CD4-positive, alpha-beta memory T cell (primary cell): ENCODE data around the gene RHBDL1. TPM values are rescaled to one million over a fixed set of nuclear protein-coding genes. Genes with fewer than 3 reads are reported as not detected.
A peak's percentile ranks its signal among the peaks of the same experiment; 100 is the strongest.

Experiments used
- CTCF ChIA-PET: fragments of 350-600 bp; sonication (Branson Sonifier 250); formaldehyde crosslinking; loops from one replicate; lab custom pipeline; 2021; ENCODE audit warnings: inconsistent platforms; ENCODE audit not compliant: partially characterized antibody; lab: Charles Lee
- POLR2A ChIA-PET: fragments of 350-600 bp; sonication (Branson Sonifier 250); formaldehyde crosslinking; loops from one replicate; lab custom pipeline; 2021; ENCODE audit not compliant: partially characterized antibody; lab: Charles Lee
- DNase-seq, 5 donors: peaks; one replicate each; pipeline versions ENCODE4 v3.0.0 to v3.0.0-alpha.2; 2020 to 2022; ENCODE audit warnings: mixed read lengths in 1 of 5
- H3K27ac ChIP-seq: one replicate; pipeline ENCODE4 v1.7.0; 2013; ENCODE audit warnings: low read depth, low read length
- H3K27me3 ChIP-seq: 2 replicates; pipeline ENCODE4 v1.7.0; 2013; ENCODE audit warnings: mild to moderate bottlenecking, low read length, moderate library complexity; ENCODE audit not compliant: insufficient read depth
- H3K36me3 ChIP-seq: 2 replicates; pipeline ENCODE4 v1.7.0; 2013; ENCODE audit warnings: mild to moderate bottlenecking, low read length, moderate library complexity; ENCODE audit not compliant: insufficient read depth
- H3K4me1 ChIP-seq: 2 replicates; pipeline ENCODE4 v1.7.0; 2013; ENCODE audit warnings: mild to moderate bottlenecking, low read length, moderate library complexity; ENCODE audit not compliant: insufficient read depth
- H3K4me3 ChIP-seq, 2 donors: one replicate each; pipeline ENCODE4 v1.7.0; 2013; ENCODE audit warnings: low read length in 2 of 2, mild to moderate bottlenecking in 1 of 2
- H3K9me3 ChIP-seq, 2 donors: one replicate each; pipeline ENCODE4 v1.7.0; 2013; ENCODE audit warnings: low read length in 2 of 2, control low read depth in 1 of 2; ENCODE audit not compliant: control insufficient read depth in 1 of 2
- H3K27ac Mint-ChIP-seq, 7 donors: one replicate each; pipeline ENCODE4 v1.8.0; 2020 to 2021; ENCODE audit warnings: mixed read lengths in 7 of 7, mild to moderate bottlenecking in 6 of 7, inconsistent platforms in 3 of 7, moderate library complexity in 3 of 7
- H3K27me3 Mint-ChIP-seq, 2 donors: one replicate each; pipeline ENCODE4 v1.8.0; 2020 to 2021; ENCODE audit warnings: mixed read lengths in 2 of 2
- H3K36me3 Mint-ChIP-seq, 2 donors: one replicate each; pipeline ENCODE4 v1.8.0; 2020 to 2021; ENCODE audit warnings: mixed read lengths in 2 of 2, inconsistent platforms in 1 of 2, mild to moderate bottlenecking in 1 of 2
- H3K4me1 Mint-ChIP-seq, 4 donors: one replicate each; pipeline ENCODE4 v1.8.0; 2020 to 2021; ENCODE audit warnings: mixed read lengths in 4 of 4, mild to moderate bottlenecking in 1 of 4
- H3K4me3 Mint-ChIP-seq, 8 donors: one replicate each; pipeline ENCODE4 v1.8.0; 2020 to 2021; ENCODE audit warnings: mixed read lengths in 8 of 8, mild to moderate bottlenecking in 7 of 8, moderate library complexity in 6 of 8, inconsistent platforms in 3 of 8
- H3K9me3 Mint-ChIP-seq, 8 donors: one replicate each; pipeline ENCODE4 v1.8.0; 2020 to 2021; ENCODE audit warnings: mixed read lengths in 8 of 8, mild to moderate bottlenecking in 5 of 8, inconsistent platforms in 3 of 8, moderate library complexity in 1 of 8
- intact Hi-C: fragments of 100-400 bp; cut with micrococcal nuclease; formaldehyde crosslinking; loops from one replicate; pipeline ENCODE4 v1.15.1; 2023
- polyA plus RNA-seq, 2 donors: library from polyadenylated mRNA; unstranded; fragments of 300-500 nt; fragmentation: Illumina TruSeq; gene quantifications; one replicate each; pipeline ENCODE4 v1.2.3, GENCODE V29; 2021
- total RNA-seq, 2 experiments: library from RNA; stranded (reverse); gene quantifications; one replicate each; pipeline ENCODE4 v1.2.3, GENCODE V29; 2021

The RHBDL1 gene
- total and polyA plus RNA-seq, 4 experiments from 2014 or later: 2.1 to 2.8 (median 2.3) TPM

- peak overlapping the region in 1 of 7 donors; percentile 57 for H3K27ac Mint-ChIP-seq
- H3K27me3 ChIP-seq: no peaks in the 10 kb centered on the region
- peaks cover 5 to 28% (median 10%) of the 10 kb centered on the region in 4 donors for H3K4me1 Mint-ChIP-seq
- H3K4me1 ChIP-seq: peaks cover 29% of the 10 kb centered on the region
- H3K9me3 Mint-ChIP-seq: no peaks in the 10 kb centered on the region
- DNase-seq: no peak
- ChIA-PET POLR2A (interaction anchor here (1.2 to 5.6 kb wide), 5 partner anchors 10 to 25 kb away, joined by 6 to 89 read pairs (median 7); partner anchors contain the start of genes JMJD8, STUB1 and WDR24), CTCF (no interaction called here)
- peak overlapping the region in 3 of 8 donors; percentile 5 to 42 (median 25) for H3K4me3 Mint-ChIP-seq
- H3K36me3 Mint-ChIP-seq: peaks cover 0 to 16% of the 10 kb centered on the region in 2 donors
- H3K27me3 Mint-ChIP-seq: no peaks in the 10 kb centered on the region
- no peak overlapping the region for H3K4me3 ChIP-seq
- peaks cover 25% of the 10 kb centered on the region for H3K36me3 ChIP-seq
- intact Hi-C loops: no loop called here
- H3K9me3 ChIP-seq: no peaks in the 10 kb centered on the region
- no peak overlapping the region for H3K27ac ChIP-seq
These were observed 4.8 kb upstream of the RHBDL1 start for GRCh38 chr16:670485-671352.

DNA sequence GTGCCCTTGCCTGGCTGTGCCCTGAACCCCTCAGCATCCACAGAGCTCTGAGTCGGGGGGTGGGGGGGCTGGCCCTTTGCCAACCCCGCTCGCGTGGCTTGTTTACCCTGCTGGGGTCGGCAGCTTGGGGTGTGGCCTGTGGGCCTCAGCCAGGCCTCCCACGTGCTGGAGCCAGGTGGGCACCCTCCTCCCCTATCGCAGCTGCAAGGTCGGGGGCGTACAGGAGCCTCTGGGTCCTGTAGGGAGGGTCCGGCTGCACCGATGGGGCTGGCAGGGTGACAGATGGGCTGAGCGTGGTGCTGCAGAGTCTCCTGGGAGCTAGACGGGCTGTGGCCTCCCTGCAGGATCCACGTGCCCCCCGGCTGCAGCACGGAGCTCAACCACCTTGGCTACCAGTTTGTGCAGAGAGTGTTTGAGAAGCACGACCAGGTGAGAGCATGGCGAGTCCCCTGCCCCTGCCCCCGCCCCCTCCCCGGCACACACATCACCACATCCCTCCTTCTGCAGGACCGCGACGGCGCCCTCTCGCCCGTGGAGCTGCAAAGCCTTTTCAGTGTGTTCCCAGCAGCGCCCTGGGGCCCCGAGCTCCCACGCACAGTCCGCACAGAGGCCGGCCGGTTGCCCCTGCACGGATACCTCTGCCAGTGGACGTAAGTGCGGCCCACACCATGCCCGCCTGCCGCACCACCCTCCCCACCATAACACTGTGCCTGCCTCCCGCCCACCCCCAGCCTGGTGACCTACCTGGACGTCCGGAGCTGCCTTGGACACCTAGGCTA is 3.9 kb upstream of the RHBDL1 start:
- H3K4me3 Mint-ChIP-seq: no peak overlapping the region
- no peak for DNase-seq
- H3K9me3 Mint-ChIP-seq: no peaks in the 10 kb centered on the region
- intact Hi-C loops: no loop called here
- ChIA-PET POLR2A (interaction anchor here (1.1 to 5.3 kb wide), 6 partner anchors 9 to 24 kb away, joined by 3 to 22 read pairs (median 7); partner anchors contain the start of genes JMJD8, STUB1 and WDR24), CTCF (no interaction called here)
- H3K9me3 ChIP-seq: no peaks in the 10 kb centered on the region
- no peak overlapping the region for H3K4me3 ChIP-seq
- peaks cover 25% of the 10 kb centered on the region for H3K36me3 ChIP-seq
- no peak overlapping the region for H3K27ac ChIP-seq
- no peak overlapping the region for H3K27ac Mint-ChIP-seq
- peaks cover 29% of the 10 kb centered on the region for H3K4me1 ChIP-seq
- peaks cover 5 to 29% (median 10%) of the 10 kb centered on the region in 4 donors for H3K4me1 Mint-ChIP-seq
- peaks cover 0 to 16% of the 10 kb centered on the region in 2 donors for H3K36me3 Mint-ChIP-seq
- H3K27me3 Mint-ChIP-seq: no peaks in the 10 kb centered on the region
- H3K27me3 ChIP-seq: no peaks in the 10 kb centered on the region

GRCh38 chr16:672371-672770 is 3.1 kb upstream of the RHBDL1 start:
- ChIA-PET CTCF (no interaction called here), POLR2A (interaction anchor here (1.1 to 5.3 kb wide), 4 partner anchors 8 to 23 kb away, joined by 3 to 22 read pairs (median 8); partner anchors contain the start of genes STUB1 and WDR24)
- no peak overlapping the region for H3K27ac ChIP-seq
- Mint-ChIP-seq H3K9me3 (no peaks in the 10 kb centered on the region), H3K36me3 (peaks cover 0 to 18% of the 10 kb centered on the region in 2 donors), H3K4me1 (peaks cover 5 to 28% (median 15%) of the 10 kb centered on the region in 4 donors), H3K27ac (no peak overlapping the region), H3K27me3 (no peaks in the 10 kb centered on the region), H3K4me3 (no peak overlapping the region)
- no peaks in the 10 kb centered on the region for H3K9me3 ChIP-seq
- intact Hi-C loops: no loop called here
- no peak overlapping the region for H3K4me3 ChIP-seq
- no peak for DNase-seq
- H3K27me3 ChIP-seq: no peaks in the 10 kb centered on the region
- H3K4me1 ChIP-seq: peaks cover 25% of the 10 kb centered on the region
- peaks cover 25% of the 10 kb centered on the region for H3K36me3 ChIP-seq

GRCh38 chr16:672851-673250 is 2.6 kb upstream of the RHBDL1 start:
- Mint-ChIP-seq H3K27me3 (no peaks in the 10 kb centered on the region), H3K4me1 (peaks cover 2 to 23% (median 13%) of the 10 kb centered on the region in 4 donors), H3K4me3 (no peak overlapping the region), H3K9me3 (no peaks in the 10 kb centered on the region), H3K36me3 (peaks cover 0 to 18% of the 10 kb centered on the region in 2 donors), H3K27ac (peak overlapping the region in 1 of 7 donors; percentile 42)
- H3K27ac ChIP-seq: no peak overlapping the region
- intact Hi-C loops: no loop called here
- ChIA-PET CTCF (no interaction called here), POLR2A (interaction anchor here (1.0 to 5.3 kb wide), 2 partner anchors 14 to 22 kb away, joined by 3 to 22 read pairs; no protein-coding TSS in a partner anchor)
- no peak for DNase-seq
- peaks cover 20% of the 10 kb centered on the region for H3K4me1 ChIP-seq
- no peaks in the 10 kb centered on the region for H3K9me3 ChIP-seq
- no peak overlapping the region for H3K4me3 ChIP-seq
- H3K27me3 ChIP-seq: no peaks in the 10 kb centered on the region
- peaks cover 25% of the 10 kb centered on the region for H3K36me3 ChIP-seq

GRCh38 chr16:673399-673991 is 2.0 kb upstream of the RHBDL1 start:
- H3K36me3 ChIP-seq: peaks cover 25% of the 10 kb centered on the region
- Mint-ChIP-seq H3K27ac (peak overlapping the region in 1 of 7 donors; percentile 10), H3K27me3 (no peaks in the 10 kb centered on the region), H3K4me3 (no peak overlapping the region), H3K9me3 (no peaks in the 10 kb centered on the region), H3K36me3 (peaks cover 0 to 18% of the 10 kb centered on the region in 2 donors), H3K4me1 (peaks cover 2 to 23% (median 13%) of the 10 kb centered on the region in 4 donors)
- no peaks in the 10 kb centered on the region for H3K9me3 ChIP-seq
- no peak overlapping the region for H3K27ac ChIP-seq
- no peaks in the 10 kb centered on the region for H3K27me3 ChIP-seq
- CTCF ChIA-PET: no interaction called here
- POLR2A ChIA-PET: interaction anchor here (0.9 to 5.3 kb wide), 3 partner anchors 11 to 22 kb away, joined by 3 to 22 read pairs (median 5); partner anchors contain the start of gene JMJD8
- H3K4me3 ChIP-seq: no peak overlapping the region
- DNase-seq: no peak
- peaks cover 20% of the 10 kb centered on the region for H3K4me1 ChIP-seq
- intact Hi-C loops: no loop called here

DNA sequence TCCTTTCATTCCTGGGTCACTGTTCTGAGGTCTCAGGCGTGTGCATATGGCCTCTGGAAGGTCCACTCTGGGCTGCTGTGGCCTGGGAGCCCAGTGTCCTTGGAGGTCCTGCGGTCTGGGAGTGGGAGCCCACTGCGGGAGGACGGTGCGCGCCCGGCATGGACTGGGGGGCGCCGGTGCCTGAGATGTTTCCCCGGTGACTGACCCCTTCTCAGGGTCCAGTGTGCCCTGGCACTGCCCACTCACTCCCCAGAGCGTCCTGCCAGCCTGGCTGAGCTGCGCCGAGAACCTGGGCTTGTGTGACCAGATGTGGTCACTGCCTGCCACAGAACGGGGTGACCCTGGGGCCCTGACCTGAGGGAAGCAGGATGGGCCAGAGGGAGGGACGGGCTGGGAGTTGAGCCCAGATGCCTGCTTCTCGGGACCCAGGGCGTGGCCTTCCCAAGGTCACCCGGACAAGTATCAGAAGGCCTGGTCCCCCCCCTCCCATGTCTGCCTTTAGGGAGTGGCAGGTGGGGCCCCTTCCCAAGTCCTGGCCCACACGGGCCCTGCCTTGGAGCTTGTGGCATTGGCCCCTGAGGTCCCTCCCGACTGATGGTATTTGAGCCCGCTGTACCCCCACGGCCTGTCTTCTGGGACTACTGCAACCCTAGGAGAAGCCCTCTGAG is 1.1 kb upstream of the RHBDL1 start:
- H3K27ac Mint-ChIP-seq: peak overlapping the region in 2 of 7 donors; percentile 21 to 47
- Histone ChIP-seq H3K9me3 (no peaks in the 10 kb centered on the region), H3K4me1 (peaks cover 19% of the 10 kb centered on the region), H3K4me3 (no peak overlapping the region), H3K36me3 (peaks cover 25% of the 10 kb centered on the region), H3K27me3 (no peaks in the 10 kb centered on the region), H3K27ac (no peak overlapping the region)
- H3K4me3 Mint-ChIP-seq: peak overlapping the region in 1 of 8 donors; percentile 64
- no peaks in the 10 kb centered on the region for H3K27me3 Mint-ChIP-seq
- ChIA-PET CTCF (no interaction called here), POLR2A (interaction anchor here (1.0 to 5.3 kb wide), 4 partner anchors 10 to 32 kb away, joined by 5 to 22 read pairs (median 16); partner anchors contain the start of genes JMJD8, MCRIP2 and WDR24)
- no peak for DNase-seq
- peaks cover 0 to 18% of the 10 kb centered on the region in 2 donors for H3K36me3 Mint-ChIP-seq
- H3K9me3 Mint-ChIP-seq: no peaks in the 10 kb centered on the region
- intact Hi-C loops: no loop called here
- H3K4me1 Mint-ChIP-seq: peaks cover 4 to 25% (median 15%) of the 10 kb centered on the region in 4 donors
